IMR-90 (cell line): Measurements from ENCODE around the gene NUBPL. TPM values are rescaled to one million over a fixed set of nuclear protein-coding genes. Genes with fewer than 3 reads are reported as not detected.

Experiments used
- ATAC-seq: fragments of 200-7000 bp; cut with Tn5 transposase; 2 replicates; pipeline ENCODE4 v1.9.1; 2020; ENCODE audit warnings: low read depth, mild to moderate bottlenecking, moderate library complexity
- BruUV-seq: library from RNA; stranded (reverse); fragments of 400-500 nt; replicated peaks from 2 replicates; lab custom pipeline; 2021; lab: Mats Ljungman, UMichigan
- CTCF ChIA-PET: fragments of 300-600 bp; formaldehyde crosslinking; extraction: SDS; loops from one replicate; lab custom pipeline; 2021; ENCODE audit warnings: antibody characterized with exemption; lab: Yijun Ruan, JAX
- POLR2A ChIA-PET: fragments of 300-600 bp; sonication (Branson Sonifier 250); formaldehyde crosslinking; loops from one replicate; lab custom pipeline; 2022; ENCODE audit warnings: antibody characterized with exemption; ENCODE audit not compliant: unreplicated experiment; lab: Charles Lee
- DNase-seq: peaks from one replicate; pipeline ENCODE4 v3.0.0; 2013
- H2AFZ ChIP-seq: replicated peaks from 2 replicates; pipeline ENCODE3; 2013; ENCODE audit warnings: low read length, mild to moderate bottlenecking; ENCODE audit not compliant: poor library complexity
- H2AK5ac ChIP-seq: 2 replicates; pipeline ENCODE4 v1.6.1; 2013; ENCODE audit warnings: low read depth, low read length, inconsistent platforms
- H2AK9ac ChIP-seq: replicated peaks from 2 replicates; pipeline ENCODE3; 2013; ENCODE audit warnings: mild to moderate bottlenecking, low read depth, low read length, moderate library complexity; ENCODE audit not compliant: poor library complexity
- H2BK120ac ChIP-seq: 2 replicates; pipeline ENCODE4 v1.6.1; 2013; ENCODE audit warnings: low read depth, low read length, inconsistent platforms
- H2BK15ac ChIP-seq: 3 replicates; pipeline ENCODE4 v1.6.1; 2013; ENCODE audit warnings: low read depth, low read length, inconsistent platforms
- H2BK20ac ChIP-seq: 2 replicates; pipeline ENCODE4 v1.6.1; 2013; ENCODE audit warnings: low read depth, mild to moderate bottlenecking, inconsistent platforms, low read length, moderate library complexity
- H2BK5ac ChIP-seq: 2 replicates; pipeline ENCODE4 v1.6.1; 2013; ENCODE audit warnings: mild to moderate bottlenecking, low read depth, low read length, inconsistent platforms; ENCODE audit not compliant: poor library complexity, severe bottlenecking
- H3K14ac ChIP-seq: replicated peaks from 2 replicates; pipeline ENCODE4 v1.6.1; 2013; ENCODE audit warnings: low read depth, low read length, inconsistent platforms
- H3K18ac ChIP-seq: 2 replicates; pipeline ENCODE4 v1.6.1; 2013; ENCODE audit warnings: low read depth, low read length, control low read depth
- H3K23ac ChIP-seq: 2 replicates; pipeline ENCODE4 v1.6.1; 2013; ENCODE audit warnings: low read depth, low read length, inconsistent platforms
- H3K27ac ChIP-seq: 2 replicates; pipeline ENCODE4 v1.5.1; 2013; ENCODE audit warnings: mild to moderate bottlenecking, control low read depth, low read length; ENCODE audit not compliant: insufficient read depth
- H3K27me3 ChIP-seq: 2 replicates; pipeline ENCODE4 v1.6.1; 2013; ENCODE audit warnings: low read length; ENCODE audit not compliant: control insufficient read depth, insufficient read depth
- H3K36me3 ChIP-seq: 2 replicates; pipeline ENCODE4 v1.6.1; 2013; ENCODE audit warnings: low read length, mixed read lengths; ENCODE audit not compliant: control insufficient read depth, insufficient read depth
- H3K4ac ChIP-seq: 2 replicates; pipeline ENCODE4 v1.6.1; 2013; ENCODE audit warnings: low read depth, low read length, inconsistent platforms
- H3K4me1 ChIP-seq: 2 replicates; pipeline ENCODE4 v1.6.1; 2013; ENCODE audit warnings: low read length, mixed read lengths; ENCODE audit not compliant: control insufficient read depth, insufficient read depth
- H3K4me2 ChIP-seq: 2 replicates; pipeline ENCODE4 v1.6.1; 2013; ENCODE audit warnings: low read depth, mild to moderate bottlenecking, control low read depth, low read length, moderate library complexity
- H3K4me3 ChIP-seq: 2 replicates; pipeline ENCODE4 v1.5.1; 2013; ENCODE audit warnings: low read depth, mild to moderate bottlenecking, control low read depth, low read length, moderate library complexity; ENCODE audit not compliant: insufficient read depth
- H3K56ac ChIP-seq: 2 replicates; pipeline ENCODE4 v1.6.1; 2013; ENCODE audit warnings: low read length, inconsistent platforms; ENCODE audit not compliant: insufficient read depth; ENCODE audit errors: extremely low read depth
- H3K79me1 ChIP-seq, 2 experiments: 2 replicates each; pipeline ENCODE4 v1.6.1; 2013; ENCODE audit warnings: low read length in 2 of 2, inconsistent platforms in 1 of 2, low read depth in 1 of 2
- H3K9ac ChIP-seq: 2 replicates; pipeline ENCODE4 v1.6.1; 2013; ENCODE audit warnings: low read depth, low read length, control low read depth
- H3K9me1 ChIP-seq: 2 replicates; pipeline ENCODE4 v1.6.1; 2013; ENCODE audit warnings: low read length, inconsistent platforms; ENCODE audit not compliant: insufficient read depth
- H3K9me3 ChIP-seq: 2 replicates; pipeline ENCODE4 v1.6.1; 2013; ENCODE audit warnings: low read length; ENCODE audit not compliant: control insufficient read depth, insufficient read depth
- H4K20me1 ChIP-seq: 2 replicates; pipeline ENCODE4 v1.6.1; 2013; ENCODE audit warnings: low read length, inconsistent platforms; ENCODE audit not compliant: insufficient read depth
- H4K5ac ChIP-seq: 2 replicates; pipeline ENCODE4 v1.6.1; 2013; ENCODE audit warnings: mild to moderate bottlenecking, low read depth, low read length, control low read depth
- H4K8ac ChIP-seq, 2 experiments: 2 replicates each; pipeline ENCODE4 v1.6.1; 2013; ENCODE audit warnings: low read depth in 2 of 2, low read length in 2 of 2, control low read depth in 1 of 2, inconsistent platforms in 1 of 2
- H4K91ac ChIP-seq: 2 replicates; pipeline ENCODE4 v1.6.1; 2013; ENCODE audit warnings: low read depth, low read length, inconsistent platforms; ENCODE audit not compliant: insufficient read depth
- BHLHE40 ChIP-seq: fragments of 150-350 bp; IDR thresholded peaks from 2 replicates; pipeline ENCODE4 v1.6.1; 2016; ENCODE audit warnings: mild to moderate bottlenecking, low read depth, low read length
- CEBPB ChIP-seq: IDR thresholded peaks from 2 replicates; pipeline ENCODE4 v1.6.1; 2012; ENCODE audit warnings: low read depth, low read length, improper control_type of control experiment
- CHD1 ChIP-seq: IDR thresholded peaks from 2 replicates; pipeline ENCODE4 v1.6.1; 2012; ENCODE audit warnings: low read depth, low read length, improper control_type of control experiment
- CTCF ChIP-seq: conservative IDR thresholded peaks from 2 replicates; pipeline ENCODE4 v1.5.1; 2012; ENCODE audit warnings: mild to moderate bottlenecking, low read depth, low read length, improper control_type of control experiment
- ELK1 ChIP-seq: fragments of 150-350 bp; IDR thresholded peaks from 2 replicates; pipeline ENCODE4 v1.6.1; 2016; ENCODE audit warnings: low read depth, mild to moderate bottlenecking, low read length, moderate library complexity, borderline replicate concordance
- FOS ChIP-seq: fragments of 150-350 bp; IDR thresholded peaks from 2 replicates; pipeline ENCODE4 v1.6.1; 2016; ENCODE audit warnings: low read depth, low read length
- MAFK ChIP-seq: IDR thresholded peaks from 2 replicates; pipeline ENCODE4 v1.6.1; 2012; ENCODE audit warnings: low read depth, low read length, improper control_type of control experiment
- MAZ ChIP-seq: IDR thresholded peaks from 2 replicates; pipeline ENCODE4 v1.6.1; 2012; ENCODE audit warnings: low read depth, mild to moderate bottlenecking, low read length, improper control_type of control experiment, moderate library complexity, borderline replicate concordance
- MXI1 ChIP-seq: IDR thresholded peaks from 2 replicates; pipeline ENCODE4 v1.6.1; 2012; ENCODE audit warnings: low read depth, mild to moderate bottlenecking, low read length, moderate library complexity, borderline replicate concordance
- NFE2L2 ChIP-seq: fragments of 150-350 bp; IDR thresholded peaks from 2 replicates; pipeline ENCODE4 v1.6.1; 2016; ENCODE audit warnings: low read depth, mild to moderate bottlenecking, low read length
- POLR2A ChIP-seq: IDR thresholded peaks from 2 replicates; pipeline ENCODE4 v1.6.1; 2012; ENCODE audit warnings: mild to moderate bottlenecking, low read depth, low read length
- RAD21 ChIP-seq: IDR thresholded peaks from 2 replicates; pipeline ENCODE4 v1.6.1; 2012; ENCODE audit warnings: low read length, improper control_type of control experiment
- RCOR1 ChIP-seq: IDR thresholded peaks from 2 replicates; pipeline ENCODE4 v1.6.1; 2012; ENCODE audit warnings: mild to moderate bottlenecking, low read length, improper control_type of control experiment; ENCODE audit not compliant: insufficient replicate concordance
- RFX5 ChIP-seq: IDR thresholded peaks from 2 replicates; pipeline ENCODE4 v1.8.0; 2012; ENCODE audit warnings: low read depth, mild to moderate bottlenecking, low read length, moderate library complexity
- SMC3 ChIP-seq: fragments of 150-350 bp; IDR thresholded peaks from 2 replicates; pipeline ENCODE4 v1.6.1; 2016; ENCODE audit warnings: low read depth, mild to moderate bottlenecking, antibody characterized with exemption, low read length, moderate library complexity
- WGBS, 2 experiments: methylation state at CpG; one replicate each; pipeline versions ENCODE4 v1.1.5 to v1.1.7; 2013; ENCODE audit warnings: missing lambda C conversion rate in 2 of 2; ENCODE audit not compliant: insufficient read length in 1 of 2; ENCODE audit errors: extremely low coverage in 2 of 2; 5-methylcytosine and 5-hydroxymethylcytosine counted together
- dilution Hi-C: fragments of 300-500 bp; cut with HindIII; formaldehyde crosslinking; loops from one replicate; pipeline ENCODE4 v1.14.3; 2018; ENCODE audit warnings: low sequenced_read_pairs; ENCODE audit not compliant: unreplicated experiment
- in situ Hi-C: fragments of 300-500 bp; cut with MboI; formaldehyde crosslinking; loops from 3 replicates; pipeline ENCODE4 v1.14.3; 2019; ENCODE audit warnings: low sequenced_read_pairs, inconsistent platforms, mixed read lengths
- intact Hi-C: fragments of 100-400 bp; cut with micrococcal nuclease; formaldehyde crosslinking; loops from 2 replicates; pipeline ENCODE4 v1.10.0; 2022
- polyA plus RNA-seq, 3 experiments: library from polyadenylated mRNA; depleted of rRNA; stranded (reverse); fragments of >200 nt; gene quantifications; 2 replicates each; pipeline ENCODE4 v1.2.3, GENCODE V29; 2012; ENCODE audit warnings: low replicate concordance in 1 of 3
- total RNA-seq: library from RNA; depleted of rRNA; stranded (reverse); fragments of >200 nt; gene quantifications from 2 replicates; pipeline ENCODE4 v1.2.3, GENCODE V29; 2012

NUBPL gene
- total and polyA plus RNA-seq, 2 of the 4 experiments (the other 2 are of a cell fraction), result 5.4 to 11.5 TPM

- TF ChIP-seq RCOR1, result no peak
- TF ChIP-seq RAD21, result no peak
- no peak for TF ChIP-seq ELK1
- no peak for TF ChIP-seq CHD1
- no peak for TF ChIP-seq NFE2L2
- TF ChIP-seq MXI1, result no peak
- TF ChIP-seq MAZ, result no peak
- no peak for TF ChIP-seq CTCF
- no peak for TF ChIP-seq SMC3
- TF ChIP-seq MAFK, result no peak
- no peak for TF ChIP-seq CEBPB
- no peak for TF ChIP-seq RFX5
- TF ChIP-seq BHLHE40, result no peak
- no peak for TF ChIP-seq POLR2A
- TF ChIP-seq FOS, result no peak
- H2AFZ ChIP-seq, result no peak overlapping the region
- no peak overlapping the region for H3K4ac ChIP-seq
- no peak overlapping the region for H3K4me3 ChIP-seq
- H2BK5ac ChIP-seq, result peak overlapping the region; percentile 91
- peak overlapping the region in 1 of 2 experiments; percentile 0; a peak in 2 of 4 replicates for H4K8ac ChIP-seq
- H3K56ac ChIP-seq, result peak overlapping the region; percentile 46; the same call in 1 of the 2 replicates
- no peak overlapping the region for H2AK9ac ChIP-seq
- H4K91ac ChIP-seq, result peak overlapping the region; percentile 2; the same call in 1 of the 2 replicates
- H3K9ac ChIP-seq, result no peak overlapping the region; the same call in 1 of the 2 replicates
- H3K4me2 ChIP-seq, result peak overlapping the region; percentile 76; the same call in 1 of the 2 replicates
- H3K27ac ChIP-seq, result peak overlapping the region; percentile 52; the same call in 1 of the 2 replicates
- ChIA-PET CTCF (no interaction called here), POLR2A (no interaction called here)
- ATAC-seq (peak; percentile 27; the same call in 1 of the 2 replicates), DNase-seq (peak; percentile 7)
- no TSS peak for BruUV-seq
- no peaks in the 10 kb centered on the region for H4K20me1 ChIP-seq
- H2BK20ac ChIP-seq, result peak overlapping the region; percentile 54
- no peak overlapping the region; the same call in 1 of the 2 replicates for H2AK5ac ChIP-seq
- in situ Hi-C loops, result no loop called here
- peaks cover 9% of the 10 kb centered on the region for H3K4me1 ChIP-seq
- peak overlapping the region; percentile 39; the same call in 1 of the 2 replicates for H3K18ac ChIP-seq
- intact Hi-C loops, result loop anchor here (10.0 kb wide), 1 partner anchor 897 kb away; no protein-coding TSS in a partner anchor
- no CpG with 5 or more reads among the region's 2 CpGs for WGBS, 2 experiments
- H3K23ac ChIP-seq, result 0 out of 2 replicates have a peak overlapping the region, but pooled peaks have one; percentile 4
- no peaks in the 10 kb centered on the region for H3K27me3 ChIP-seq
- no peak overlapping the region for H3K14ac ChIP-seq
- no peak overlapping the region for H2BK15ac ChIP-seq
- peak overlapping the region; percentile 76; the same call in 1 of the 2 replicates for H4K5ac ChIP-seq
- H3K9me1 ChIP-seq, result no peaks in the 10 kb centered on the region
- H3K36me3 ChIP-seq, result no peaks in the 10 kb centered on the region; the same call in 1 of the 2 replicates
- H3K9me3 ChIP-seq, result no peaks in the 10 kb centered on the region
- H2BK120ac ChIP-seq, result peak overlapping the region; percentile 64
- H3K79me1 ChIP-seq, result no peaks in the 10 kb centered on the region; a peak in 2 of 4 replicates
- dilution Hi-C loops, result no loop called here
Observed at GRCh38 chr14:31567655-31568054, 6.5 kb downstream of the NUBPL start.
